Sigmoid colon (tissue), 4 donors: Measurements from ENCODE around the gene SLC34A1.

Experiments
- POLR2A ChIP-seq, 2 donors: fragments of 450-650 bp; IDR thresholded peaks; one replicate each; pipeline ENCODE4 v1.6.1; 2016; ENCODE audit warnings: antibody characterized with exemption in 2 of 2, mild to moderate bottlenecking in 2 of 2, moderate library complexity in 2 of 2
- POLR2AphosphoS5 ChIP-seq, 4 donors: sonication (generic); formaldehyde crosslinking; IDR thresholded peaks; one replicate each; pipeline ENCODE4 v1.6.1; 2017; ENCODE audit warnings: antibody characterized with exemption in 4 of 4
- TF ChIP-seq, protein P1 (sequence below), 4 experiments: fragments of 450-650 bp in 3 of 4; fragments of 200-600 bp in 1 of 4; IDR thresholded peaks; one replicate each; pipeline ENCODE4 v1.5.1; 2016 to 2019; ENCODE audit warnings: antibody characterized with exemption in 4 of 4, mild to moderate bottlenecking in 3 of 4, moderate library complexity in 2 of 4

DNA sequence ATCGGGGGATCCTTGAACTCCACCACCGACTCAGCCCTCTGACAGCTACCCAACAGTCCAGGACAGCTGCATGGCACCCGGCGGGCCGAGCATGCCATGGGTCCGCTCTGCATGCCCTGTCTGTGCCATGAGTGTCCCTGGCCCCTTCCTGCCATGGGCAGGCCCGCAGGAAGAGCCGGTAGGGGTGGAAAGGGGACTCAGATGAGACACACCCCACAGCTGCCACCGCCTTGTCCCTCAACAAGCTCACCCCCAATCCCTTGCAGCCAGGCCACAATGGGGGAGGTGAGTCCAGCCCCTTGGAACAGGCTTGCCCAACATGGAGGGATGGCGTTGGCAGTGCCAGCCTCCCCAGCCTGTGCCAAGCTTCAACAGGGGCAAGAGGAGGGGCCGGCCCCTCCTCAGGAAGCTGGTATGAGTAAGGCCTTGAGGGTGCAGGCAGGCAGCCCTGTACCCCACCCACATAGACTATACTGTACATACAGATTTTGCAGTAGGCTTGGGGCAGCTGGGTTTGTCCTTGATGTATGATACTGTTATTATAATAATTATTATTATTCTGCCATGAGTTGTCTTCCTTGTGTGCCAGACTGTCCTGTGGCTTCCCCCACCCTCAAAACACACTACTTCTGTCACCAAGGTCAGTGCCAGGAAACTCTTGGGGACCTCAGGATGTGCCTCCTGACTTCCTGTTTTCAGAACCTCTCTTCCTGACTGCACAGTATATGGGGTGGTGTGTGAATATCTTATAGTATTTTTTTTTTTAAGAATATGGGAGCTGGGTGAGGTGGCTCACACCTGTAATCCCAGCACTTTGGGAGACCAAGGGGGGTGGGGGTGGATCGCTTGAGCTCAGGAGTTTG is 12.0 kb upstream of the SLC34A1 start:
- TF ChIP-seq, protein P1, sequence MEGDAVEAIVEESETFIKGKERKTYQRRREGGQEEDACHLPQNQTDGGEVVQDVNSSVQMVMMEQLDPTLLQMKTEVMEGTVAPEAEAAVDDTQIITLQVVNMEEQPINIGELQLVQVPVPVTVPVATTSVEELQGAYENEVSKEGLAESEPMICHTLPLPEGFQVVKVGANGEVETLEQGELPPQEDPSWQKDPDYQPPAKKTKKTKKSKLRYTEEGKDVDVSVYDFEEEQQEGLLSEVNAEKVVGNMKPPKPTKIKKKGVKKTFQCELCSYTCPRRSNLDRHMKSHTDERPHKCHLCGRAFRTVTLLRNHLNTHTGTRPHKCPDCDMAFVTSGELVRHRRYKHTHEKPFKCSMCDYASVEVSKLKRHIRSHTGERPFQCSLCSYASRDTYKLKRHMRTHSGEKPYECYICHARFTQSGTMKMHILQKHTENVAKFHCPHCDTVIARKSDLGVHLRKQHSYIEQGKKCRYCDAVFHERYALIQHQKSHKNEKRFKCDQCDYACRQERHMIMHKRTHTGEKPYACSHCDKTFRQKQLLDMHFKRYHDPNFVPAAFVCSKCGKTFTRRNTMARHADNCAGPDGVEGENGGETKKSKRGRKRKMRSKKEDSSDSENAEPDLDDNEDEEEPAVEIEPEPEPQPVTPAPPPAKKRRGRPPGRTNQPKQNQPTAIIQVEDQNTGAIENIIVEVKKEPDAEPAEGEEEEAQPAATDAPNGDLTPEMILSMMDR (IDR thresholded peaks at IDR 0.05) = no peak
- no peak for TF ChIP-seq POLR2AphosphoS5 (IDR thresholded peaks at IDR 0.05)
- no peak for TF ChIP-seq POLR2A (IDR thresholded peaks at IDR 0.05)
